ENCODE results near the gene ASB1.

Gene ASB1

GRCh38 chr2:238381341-238382115 is 45.2 kb upstream of the ASB1 start:
- no peak overlapping the region for H3K4me3 ChIP-seq (replicated peaks; ENCODE audit: low read depth, low read length)
- TF ChIP-seq CTCF (IDR thresholded peaks at IDR 0.05; ENCODE audit: low read length, missing control alignments): no peak
- no peak for DNase-seq (ENCODE audit: low read depth)

GRCh38 chr2:238382381-238382781 is 44.3 kb upstream of the ASB1 start:
- no peak overlapping the region for H3K4me3 ChIP-seq (replicated peaks; ENCODE audit: low read depth, low read length)
- no peak for TF ChIP-seq CTCF (IDR thresholded peaks at IDR 0.05; ENCODE audit: low read length, missing control alignments)
- peak; percentile 66 for DNase-seq (ENCODE audit: low read depth)

GRCh38 chr2:238383135-238383534 is 43.6 kb upstream of the ASB1 start:
- DNase-seq (ENCODE audit: low read depth): no peak
- no peak for TF ChIP-seq CTCF (IDR thresholded peaks at IDR 0.05; ENCODE audit: low read length, missing control alignments)
- H3K4me3 ChIP-seq (replicated peaks; ENCODE audit: low read depth, low read length): no peak overlapping the region

GRCh38 chr2:238383743-238384380 is 42.9 kb upstream of the ASB1 start:
- TF ChIP-seq CTCF (IDR thresholded peaks at IDR 0.05; ENCODE audit: low read length, missing control alignments): no peak
- no peak overlapping the region for H3K4me3 ChIP-seq (replicated peaks; ENCODE audit: low read depth, low read length)
- DNase-seq (ENCODE audit: low read depth): no peak

- DNase-seq (ENCODE audit: low read depth): peak; percentile 53
- no peak overlapping the region for H3K4me3 ChIP-seq (replicated peaks; ENCODE audit: low read depth, low read length)
- no peak for TF ChIP-seq CTCF (IDR thresholded peaks at IDR 0.05; ENCODE audit: low read length, missing control alignments)
Measured at GRCh38 chr2:238387332-238387731, 39.4 kb upstream of the ASB1 start.

GRCh38 chr2:238388794-238389193 is 37.9 kb upstream of the ASB1 start:
- no peak overlapping the region for H3K4me3 ChIP-seq (replicated peaks; ENCODE audit: low read depth, low read length)
- no peak for DNase-seq (ENCODE audit: low read depth)

More at GRCh38 chr2:238388794-238389193, 37.9 kb upstream of the ASB1 start:
- no peak for TF ChIP-seq CTCF (IDR thresholded peaks at IDR 0.05; ENCODE audit: low read length, missing control alignments)
